Calu3 (cell line): Measurements from ENCODE around the gene BRD9. TPM values are rescaled to one million over a fixed set of nuclear protein-coding genes. Genes with fewer than 3 reads are reported as not detected.

Experiments used
- BruUV-seq: library from RNA; stranded (reverse); fragments of 400-500 nt; replicated peaks from 2 replicates; lab custom pipeline; 2021; lab: Mats Ljungman, UMichigan
- CTCF ChIA-PET: fragments of 300-600 bp; sonication (Branson Sonifier 250); formaldehyde crosslinking; loops from one replicate; lab custom pipeline; 2022; ENCODE audit warnings: antibody characterized with exemption; lab: Charles Lee
- DNase-seq: peaks from one replicate; pipeline ENCODE4 v3.0.0; 2022
- H3K27ac Mint-ChIP-seq: one replicate; pipeline ENCODE4 v1.8.0; 2022; ENCODE audit warnings: mixed read lengths; ENCODE audit not compliant: unreplicated experiment
- H3K27me3 Mint-ChIP-seq: one replicate; pipeline ENCODE4 v1.8.0; 2022; ENCODE audit warnings: mixed read lengths; ENCODE audit not compliant: unreplicated experiment
- H3K36me3 Mint-ChIP-seq: one replicate; pipeline ENCODE4 v1.8.0; 2022; ENCODE audit warnings: mild to moderate bottlenecking, moderate library complexity, mixed read lengths; ENCODE audit not compliant: insufficient read depth, unreplicated experiment
- H3K4me1 Mint-ChIP-seq: one replicate; pipeline ENCODE4 v1.8.0; 2022; ENCODE audit warnings: mild to moderate bottlenecking, low read depth, mixed read lengths; ENCODE audit not compliant: unreplicated experiment
- H3K4me3 Mint-ChIP-seq: one replicate; pipeline ENCODE4 v1.8.0; 2022; ENCODE audit warnings: mild to moderate bottlenecking, low read depth, moderate library complexity, mixed read lengths; ENCODE audit not compliant: unreplicated experiment
- H3K9me3 Mint-ChIP-seq: one replicate; pipeline ENCODE4 v1.8.0; 2022; ENCODE audit warnings: low read depth, mixed read lengths; ENCODE audit not compliant: unreplicated experiment
- CTCF ChIP-seq: fragments of 200-600 bp; IDR thresholded peaks from one replicate; pipeline ENCODE4 v1.8.0; 2022; ENCODE audit warnings: antibody characterized with exemption; ENCODE audit not compliant: unreplicated experiment
- intact Hi-C: fragments of 100-400 bp; cut with micrococcal nuclease; formaldehyde crosslinking; loops from one replicate; pipeline ENCODE4 v1.10.0; 2022; ENCODE audit not compliant: unreplicated experiment
- total RNA-seq: library from RNA; stranded (reverse); gene quantifications from 2 replicates; pipeline ENCODE4 v1.2.3, GENCODE V29; 2022

Gene BRD9
- total RNA-seq, 1 experiment from 2014 or later: 64.1 TPM

GRCh38 chr5:858726-859125 lies 33.9 kb downstream of the BRD9 start:
- H3K36me3 Mint-ChIP-seq: peaks cover 23% of the 10 kb centered on the region
- H3K4me1 Mint-ChIP-seq: no peaks in the 10 kb centered on the region
- no peaks in the 10 kb centered on the region for H3K9me3 Mint-ChIP-seq
- no peak overlapping the region for H3K4me3 Mint-ChIP-seq
- no peak for DNase-seq
- H3K27ac Mint-ChIP-seq: peak overlapping the region; percentile 4
- H3K27me3 Mint-ChIP-seq: no peaks in the 10 kb centered on the region
- intact Hi-C loops: no loop called here
- no TSS peak for BruUV-seq
- no peak for TF ChIP-seq CTCF
- CTCF ChIA-PET: no interaction called here

- BruUV-seq: no TSS peak
- Mint-ChIP-seq H3K36me3 (peaks cover 27% of the 10 kb centered on the region), H3K9me3 (no peaks in the 10 kb centered on the region), H3K27ac (no peak overlapping the region), H3K27me3 (no peaks in the 10 kb centered on the region), H3K4me1 (no peaks in the 10 kb centered on the region), H3K4me3 (no peak overlapping the region)
- intact Hi-C loops: no loop called here
- no peak for DNase-seq
- no peak for TF ChIP-seq CTCF
- CTCF ChIA-PET: no interaction called here
These were observed 35.8 kb downstream of the BRD9 start for GRCh38 chr5:856531-857425.

- DNase-seq: no peak
- intact Hi-C loops: no loop called here
- Mint-ChIP-seq H3K9me3 (no peaks in the 10 kb centered on the region), H3K27me3 (no peaks in the 10 kb centered on the region), H3K4me3 (no peak overlapping the region), H3K27ac (no peak overlapping the region), H3K36me3 (peaks cover 27% of the 10 kb centered on the region), H3K4me1 (no peaks in the 10 kb centered on the region)
- no peak for TF ChIP-seq CTCF
- BruUV-seq: no TSS peak
- CTCF ChIA-PET: interaction anchor here (0.7 kb wide), 1 partner anchor 611 kb away, joined by 4 read pairs; no protein-coding TSS in a partner anchor
These were observed 36.6 kb downstream of the BRD9 start for GRCh38 chr5:855771-856530.

GRCh38 chr5:854966-855743 lies 37.4 kb downstream of the BRD9 start:
- H3K4me1 Mint-ChIP-seq: no peaks in the 10 kb centered on the region
- H3K9me3 Mint-ChIP-seq: no peaks in the 10 kb centered on the region
- H3K27ac Mint-ChIP-seq: no peak overlapping the region
- DNase-seq: no peak
- no TSS peak for BruUV-seq
- peaks cover 22% of the 10 kb centered on the region for H3K36me3 Mint-ChIP-seq
- no peak for TF ChIP-seq CTCF
- CTCF ChIA-PET: interaction anchor here (0.7 kb wide), 1 partner anchor 610 kb away, joined by 4 read pairs; no protein-coding TSS in a partner anchor
- intact Hi-C loops: no loop called here
- H3K27me3 Mint-ChIP-seq: no peaks in the 10 kb centered on the region
- no peak overlapping the region for H3K4me3 Mint-ChIP-seq
